Naive thymus-derived CD4-positive, alpha-beta T cell (primary cell): ENCODE data around the gene DGCR2. TPM values are rescaled to one million over a fixed set of nuclear protein-coding genes. Genes with fewer than 3 reads are reported as not detected.
A peak's percentile ranks its signal among the peaks of the same experiment; 100 is the strongest.
"Not testable (repeated sequence)": the region's sequence is repeated elsewhere in the genome, so short reads cannot be mapped to it uniquely, and the experiment has no call there.

ENCODE experiments used
- ATAC-seq: fragments of 150-1000 bp; cut with Tn5 transposase; 2 replicates; pipeline ENCODE4 v1.10.0; 2021; ENCODE audit warnings: mild to moderate bottlenecking, moderate library complexity
- CTCF ChIA-PET: fragments of 350-600 bp; sonication (Branson Sonifier 250); formaldehyde crosslinking; loops from one replicate; lab custom pipeline; 2021; ENCODE audit warnings: antibody characterized with exemption; lab: Charles Lee
- POLR2A ChIA-PET: fragments of 350-600 bp; sonication (Branson Sonifier 250); formaldehyde crosslinking; loops from one replicate; lab custom pipeline; 2021; ENCODE audit warnings: antibody characterized with exemption, inconsistent platforms; lab: Charles Lee
- DNase-seq, 9 donors: peaks; one replicate each; pipeline versions ENCODE4 v3.0.0 to v3.0.0-alpha.2; 2020 to 2022; ENCODE audit warnings: mixed read lengths in 1 of 9
- H3K27ac ChIP-seq: one replicate; pipeline ENCODE4 v1.7.0; 2013; ENCODE audit warnings: mild to moderate bottlenecking, low read depth, low read length, moderate library complexity
- H3K27me3 ChIP-seq, 2 donors: one replicate each; pipeline ENCODE4 v1.7.0; 2013; ENCODE audit warnings: low read length in 2 of 2, mild to moderate bottlenecking in 2 of 2, moderate library complexity in 2 of 2; ENCODE audit not compliant: control insufficient read depth in 2 of 2, insufficient read depth in 2 of 2
- H3K36me3 ChIP-seq, 3 experiments: 1 replicate in 2 of 3; 2 replicates in 1 of 3; pipeline ENCODE4 v1.7.0; 2013; ENCODE audit warnings: low read length in 3 of 3, mild to moderate bottlenecking in 3 of 3, moderate library complexity in 1 of 3; ENCODE audit not compliant: insufficient read depth in 3 of 3, control insufficient read depth in 2 of 3
- H3K4me1 ChIP-seq, 2 donors: one replicate each; pipeline ENCODE4 v1.7.0; 2013; ENCODE audit warnings: low read length in 2 of 2, mild to moderate bottlenecking in 2 of 2, moderate library complexity in 1 of 2; ENCODE audit not compliant: control insufficient read depth in 2 of 2, insufficient read depth in 2 of 2
- H3K4me3 ChIP-seq: 2 replicates; pipeline ENCODE4 v1.7.0; 2013; ENCODE audit warnings: mild to moderate bottlenecking, low read length
- H3K9me3 ChIP-seq, 3 experiments: 1 replicate in 2 of 3; 2 replicates in 1 of 3; pipeline ENCODE4 v1.7.0; 2013; ENCODE audit warnings: low read length in 3 of 3; ENCODE audit not compliant: control insufficient read depth in 2 of 3
- H3K27ac Mint-ChIP-seq, 9 donors: one replicate each; pipeline ENCODE4 v1.8.0; 2020 to 2022; ENCODE audit warnings: mixed read lengths in 9 of 9, mild to moderate bottlenecking in 8 of 9, moderate library complexity in 5 of 9, inconsistent platforms in 2 of 9
- H3K27me3 Mint-ChIP-seq, 5 donors: one replicate each; pipeline ENCODE4 v1.8.0; 2021 to 2022; ENCODE audit warnings: mixed read lengths in 5 of 5, mild to moderate bottlenecking in 1 of 5
- H3K36me3 Mint-ChIP-seq, 5 donors: one replicate each; pipeline ENCODE4 v1.8.0; 2020 to 2022; ENCODE audit warnings: mixed read lengths in 5 of 5, mild to moderate bottlenecking in 3 of 5, inconsistent platforms in 1 of 5
- H3K4me1 Mint-ChIP-seq, 7 donors: one replicate each; pipeline ENCODE4 v1.8.0; 2020 to 2022; ENCODE audit warnings: mixed read lengths in 7 of 7, mild to moderate bottlenecking in 3 of 7, inconsistent platforms in 1 of 7
- H3K4me3 Mint-ChIP-seq, 10 donors: one replicate each; pipeline ENCODE4 v1.8.0; 2020 to 2022; ENCODE audit warnings: mild to moderate bottlenecking in 10 of 10, mixed read lengths in 10 of 10, moderate library complexity in 6 of 10, inconsistent platforms in 2 of 10
- H3K9me3 Mint-ChIP-seq, 11 donors: one replicate each; pipeline ENCODE4 v1.8.0; 2020 to 2022; ENCODE audit warnings: mixed read lengths in 11 of 11, mild to moderate bottlenecking in 4 of 11, inconsistent platforms in 1 of 11, moderate library complexity in 1 of 11
- intact Hi-C, 2 donors: fragments of 100-400 bp; cut with micrococcal nuclease; formaldehyde crosslinking; loops; one replicate each; pipeline ENCODE4 v1.15.1; 2023
- polyA plus RNA-seq, 2 donors: library from polyadenylated mRNA; unstranded; fragments of 300-500 nt; fragmentation: Illumina TruSeq; gene quantifications; one replicate each; pipeline ENCODE4 v1.2.3, GENCODE V29; 2021
- total RNA-seq, 6 experiments: library from RNA in 5 of 6; stranded (reverse) in 5 of 6; gene quantifications; 1 replicate in 5 of 6; 2 replicates in 1 of 6; pipeline ENCODE4 v1.2.3 and lab custom pipeline; 2021 to 2026

Gene DGCR2
- total and polyA plus RNA-seq, 7 experiments from 2014 or later, result 38.8 to 81.9 (median 50.4) TPM

DNA sequence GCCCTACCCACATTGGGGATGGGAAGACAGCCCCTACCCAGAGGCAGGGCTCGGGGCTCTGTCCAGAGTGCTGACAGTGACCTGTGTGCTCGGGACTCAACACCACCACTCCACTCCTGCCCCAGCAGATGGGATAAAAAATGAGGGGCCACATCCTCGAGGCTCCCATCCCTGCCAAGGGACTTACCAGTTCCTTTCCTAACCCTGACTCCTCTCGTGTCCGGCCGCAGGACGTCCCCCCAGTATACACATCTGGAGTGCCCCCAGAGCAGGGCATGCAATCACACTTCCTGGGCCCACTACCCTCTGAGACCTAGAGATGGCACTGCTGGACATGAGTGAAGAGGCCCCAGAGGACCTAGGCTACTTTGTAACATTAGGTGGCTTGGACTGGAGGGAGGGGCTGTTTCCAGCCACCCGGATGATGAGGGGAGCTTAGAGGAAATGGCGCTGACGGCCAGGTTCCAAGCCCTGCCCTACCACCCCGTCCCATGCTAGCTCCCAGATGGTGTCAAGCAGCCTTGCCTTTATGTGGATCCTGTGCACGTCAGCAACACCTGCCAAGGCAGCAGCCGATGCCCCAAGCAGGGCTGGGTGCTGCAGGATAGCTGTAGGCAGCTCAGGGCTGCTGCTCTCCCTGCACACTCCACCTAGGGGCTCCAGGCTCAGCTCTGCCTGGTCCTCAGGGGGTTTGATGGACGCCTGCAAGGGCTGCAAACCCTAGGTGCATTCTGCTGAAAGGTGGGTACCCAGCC lies 86.6 kb downstream of the DGCR2 start:
- intact Hi-C loops, result no loop called here
- Mint-ChIP-seq H3K4me1 (peaks cover 0 to 11% (median 4%) of the 10 kb centered on the region in 7 donors), H3K27ac (peak overlapping the region in 1 of 9 donors; percentile 6), H3K27me3 (peaks cover 0 to 7% (median 0%) of the 10 kb centered on the region in 5 donors), H3K9me3 (peaks cover 0 to 8% (median 0%) of the 10 kb centered on the region in 11 donors), H3K4me3 (no peak overlapping the region), H3K36me3 (peaks cover 0 to 11% (median 2%) of the 10 kb centered on the region in 5 donors)
- H3K27me3 ChIP-seq, result no peaks in the 10 kb centered on the region
- ATAC-seq (peak; percentile 24), DNase-seq (no peak)
- H3K27ac ChIP-seq, result no peak overlapping the region
- H3K4me3 ChIP-seq, result no peak overlapping the region
- POLR2A ChIA-PET, result no interaction called here
- CTCF ChIA-PET, result no interaction called here
- no peaks in the 10 kb centered on the region for H3K9me3 ChIP-seq
- peaks cover 0 to 40% (median 0%) of the 10 kb centered on the region in 3 experiments for H3K36me3 ChIP-seq
- H3K4me1 ChIP-seq, result no peaks in the 10 kb centered on the region

DNA sequence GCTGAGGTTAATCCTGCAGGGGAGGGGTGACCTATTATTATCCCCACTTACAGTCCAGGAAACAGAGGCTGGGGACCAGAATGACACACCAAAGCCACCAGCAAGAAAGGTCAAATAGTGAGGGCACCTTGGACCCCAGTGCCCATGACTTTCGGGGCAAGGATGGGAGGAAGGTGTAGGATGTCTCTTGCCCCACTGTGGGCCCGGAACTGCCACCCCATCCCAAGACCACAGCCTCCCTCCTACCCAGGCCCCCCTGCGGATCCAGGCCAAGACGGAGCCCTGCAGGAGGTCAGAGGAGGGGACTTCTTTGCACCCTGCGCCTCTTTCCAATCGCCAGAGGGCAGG lies 87.1 kb downstream of the DGCR2 start:
- H3K9me3 ChIP-seq, DNase-seq, H3K27ac Mint-ChIP-seq, intact Hi-C loops, ATAC-seq, H3K27me3 ChIP-seq, H3K9me3 Mint-ChIP-seq, H3K4me3 Mint-ChIP-seq, H3K4me3 ChIP-seq, H3K36me3 Mint-ChIP-seq, H3K27ac ChIP-seq, H3K4me1 ChIP-seq, CTCF ChIA-PET, POLR2A ChIA-PET: not testable (repeated sequence)
- peaks cover 0 to 14% (median 4%) of the 10 kb centered on the region in 7 donors for H3K4me1 Mint-ChIP-seq
- peaks cover 0 to 10% (median 0%) of the 10 kb centered on the region in 5 donors for H3K27me3 Mint-ChIP-seq
- peaks cover 0 to 35% (median 0%) of the 10 kb centered on the region in 3 experiments for H3K36me3 ChIP-seq

DNA sequence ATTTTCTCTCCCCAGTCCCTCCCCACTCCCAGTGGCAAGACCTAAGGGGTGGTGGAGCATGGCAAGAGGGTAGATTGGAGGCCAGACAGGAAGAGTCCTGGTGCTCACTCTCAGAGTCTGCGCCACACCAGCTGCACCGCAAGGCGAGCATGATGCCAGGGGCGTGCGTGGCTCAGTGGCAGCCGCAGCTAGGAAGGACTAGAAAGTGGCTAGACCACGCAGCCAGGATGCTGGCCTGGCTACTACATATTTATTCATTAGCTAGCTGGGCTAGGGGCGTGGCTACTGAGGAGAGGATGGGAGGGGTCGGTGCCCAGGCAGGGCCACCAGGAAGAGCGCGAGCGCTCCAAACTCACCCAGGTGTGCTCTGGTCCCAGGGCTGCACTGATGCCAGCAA lies 87.5 kb downstream of the DGCR2 start:
- intact Hi-C loops, result loop anchor here in 1 of 2 donors (5.0 kb wide), 1 partner anchor 563 kb away; no protein-coding TSS in a partner anchor
- POLR2A ChIA-PET, CTCF ChIA-PET, H3K27me3 ChIP-seq, ATAC-seq, H3K9me3 Mint-ChIP-seq, H3K4me3 Mint-ChIP-seq, H3K27ac ChIP-seq, H3K4me1 ChIP-seq, DNase-seq, H3K4me3 ChIP-seq, H3K9me3 ChIP-seq, H3K36me3 Mint-ChIP-seq: not testable (repeated sequence)
- H3K27me3 Mint-ChIP-seq, result peaks cover 0 to 10% (median 0%) of the 10 kb centered on the region in 5 donors
- H3K4me1 Mint-ChIP-seq, result peaks cover 0 to 14% (median 4%) of the 10 kb centered on the region in 7 donors
- peaks cover 0 to 31% (median 0%) of the 10 kb centered on the region in 3 experiments for H3K36me3 ChIP-seq
- peak overlapping the region in 1 of 9 donors; percentile 62 for H3K27ac Mint-ChIP-seq

DNA sequence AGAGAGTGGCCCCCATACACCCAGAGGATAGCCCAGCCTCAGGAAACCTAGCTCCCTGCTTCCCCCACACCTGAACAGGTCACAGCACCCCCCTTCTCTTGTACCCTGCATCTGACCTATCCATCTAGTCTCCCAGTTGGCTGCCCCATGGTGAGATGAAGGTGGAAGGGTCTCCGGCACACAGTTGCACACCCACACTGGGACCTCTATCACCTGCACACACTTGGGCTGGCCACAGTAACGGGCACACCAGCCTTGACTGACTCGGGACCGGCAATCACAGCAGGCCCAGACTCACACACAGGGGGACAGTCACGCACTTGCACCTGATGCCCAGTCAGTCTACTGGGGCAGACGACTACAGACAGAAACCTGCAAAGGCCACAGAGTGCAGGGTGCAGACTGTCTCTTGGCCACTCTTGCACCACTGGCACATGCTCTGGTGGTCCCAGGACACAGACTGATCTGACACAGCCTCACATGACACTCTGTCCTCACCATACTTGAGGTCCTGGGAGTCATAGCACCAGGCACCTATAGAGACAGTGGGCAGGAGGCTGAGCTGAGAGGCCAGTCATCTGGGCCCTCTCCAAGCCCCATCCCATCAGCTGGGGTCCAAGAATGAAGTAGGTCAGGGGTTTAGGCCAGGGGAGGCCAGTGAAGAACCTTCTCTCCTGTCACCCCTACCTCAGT lies 88.0 kb downstream of the DGCR2 start:
- intact Hi-C loops, result loop anchor here in 1 of 2 donors (5.0 kb wide), 1 partner anchor 563 kb away; no protein-coding TSS in a partner anchor
- H3K4me3 ChIP-seq, DNase-seq, H3K27ac Mint-ChIP-seq, H3K27ac ChIP-seq, H3K4me1 ChIP-seq, H3K9me3 ChIP-seq, H3K9me3 Mint-ChIP-seq, POLR2A ChIA-PET, CTCF ChIA-PET, H3K4me3 Mint-ChIP-seq, ATAC-seq, H3K27me3 ChIP-seq, H3K36me3 Mint-ChIP-seq: not testable (repeated sequence)
- Mint-ChIP-seq H3K27me3 (peaks cover 0 to 10% (median 0%) of the 10 kb centered on the region in 5 donors), H3K4me1 (peaks cover 0 to 14% (median 4%) of the 10 kb centered on the region in 7 donors)
- H3K36me3 ChIP-seq, result peaks cover 0 to 26% (median 0%) of the 10 kb centered on the region in 3 experiments

DNA sequence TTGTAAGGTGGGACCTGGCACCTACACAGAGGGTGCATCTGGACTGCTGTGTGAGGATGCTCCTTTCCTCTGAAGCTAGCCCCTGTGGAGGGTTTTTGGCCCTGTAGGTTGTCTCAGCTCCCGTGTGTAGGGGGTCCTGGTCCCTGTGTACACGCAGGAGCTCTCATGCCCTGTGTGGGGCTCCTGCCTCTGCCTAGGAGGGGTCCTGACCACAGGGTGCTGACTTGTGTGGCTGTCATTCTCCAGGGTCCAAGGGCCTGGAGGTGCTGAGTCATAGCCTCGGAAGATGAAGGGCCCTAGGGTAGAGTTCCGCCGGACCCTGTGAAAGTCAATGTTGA lies 88.7 kb downstream of the DGCR2 start:
- H3K9me3 ChIP-seq, H3K9me3 Mint-ChIP-seq, H3K36me3 Mint-ChIP-seq, H3K27ac Mint-ChIP-seq, H3K4me1 ChIP-seq, DNase-seq, H3K4me3 ChIP-seq, H3K27ac ChIP-seq, CTCF ChIA-PET, H3K4me3 Mint-ChIP-seq, H3K27me3 ChIP-seq: not testable (repeated sequence)
- Mint-ChIP-seq H3K27me3 (peaks cover 3 to 16% (median 5%) of the 10 kb centered on the region in 5 donors), H3K4me1 (peaks cover 0 to 18% (median 9%) of the 10 kb centered on the region in 7 donors)
- ATAC-seq, result peak; percentile 15
- peaks cover 0 to 19% (median 0%) of the 10 kb centered on the region in 3 experiments for H3K36me3 ChIP-seq
- intact Hi-C loops, result loop anchor here in 1 of 2 donors (5.0 kb wide), 1 partner anchor 564 kb away; no protein-coding TSS in a partner anchor
- POLR2A ChIA-PET, result interaction anchor here (0.6 kb wide), 1 partner anchor 249 kb away, joined by 3 read pairs; no protein-coding TSS in a partner anchor

DNA sequence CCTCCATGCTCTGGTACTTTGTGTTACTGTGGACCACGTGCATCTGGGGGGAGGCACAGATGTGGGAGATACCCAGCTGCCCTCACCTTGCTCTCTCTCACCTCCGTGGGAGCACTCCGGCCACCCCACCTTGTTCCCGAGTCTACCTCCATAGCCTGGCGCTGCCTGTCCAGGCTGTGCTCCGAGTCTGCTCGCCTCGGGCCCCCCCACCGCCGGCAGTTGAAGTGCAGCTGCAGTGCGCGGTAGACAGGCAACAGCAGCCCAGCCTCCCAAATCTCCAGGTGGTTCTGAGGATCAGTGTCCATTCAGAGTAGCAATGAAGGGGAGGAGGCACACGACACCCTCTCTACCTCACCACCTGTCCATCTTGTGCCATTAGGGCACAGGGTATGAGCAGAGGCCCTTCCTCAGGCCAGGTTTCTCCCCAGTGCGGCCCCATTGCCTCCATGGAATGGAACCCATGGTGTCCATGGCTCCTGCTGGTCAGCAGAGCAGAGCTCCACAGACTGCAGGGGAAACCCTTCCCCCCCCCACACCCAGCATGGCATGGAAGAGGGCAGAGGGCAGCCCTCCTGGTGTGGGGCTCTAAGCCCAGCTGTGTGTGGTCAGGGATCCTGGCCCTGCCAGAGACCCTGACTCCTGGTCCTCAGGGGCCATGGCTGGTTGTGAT lies 89.2 kb downstream of the DGCR2 start:
- peaks cover 0 to 14% (median 0%) of the 10 kb centered on the region in 3 experiments for H3K36me3 ChIP-seq
- H3K9me3 Mint-ChIP-seq, H3K4me3 Mint-ChIP-seq, H3K4me1 ChIP-seq, H3K27ac ChIP-seq, H3K9me3 ChIP-seq, H3K27me3 ChIP-seq, H3K36me3 Mint-ChIP-seq, H3K4me3 ChIP-seq, DNase-seq, CTCF ChIA-PET: not testable (repeated sequence)
- POLR2A ChIA-PET, result interaction anchor here (0.6 kb wide), 1 partner anchor 249 kb away, joined by 3 read pairs; no protein-coding TSS in a partner anchor
- intact Hi-C loops, result loop anchor here in 1 of 2 donors (5.0 kb wide), 1 partner anchor 564 kb away; no protein-coding TSS in a partner anchor
- ATAC-seq, result peak; percentile 3
- Mint-ChIP-seq H3K27ac (peak overlapping the region in 1 of 9 donors; percentile 21), H3K27me3 (peaks cover 4 to 19% (median 8%) of the 10 kb centered on the region in 5 donors), H3K4me1 (peaks cover 0 to 18% (median 10%) of the 10 kb centered on the region in 7 donors)
